ENCODE measurements around the gene KISS1.
A peak's percentile ranks its signal among the peaks of the same experiment; 100 is the strongest.
"Not testable (repeated sequence)": the region's sequence is repeated elsewhere in the genome, so short reads cannot be mapped to it uniquely, and the experiment has no call there.

The KISS1 gene

DNA sequence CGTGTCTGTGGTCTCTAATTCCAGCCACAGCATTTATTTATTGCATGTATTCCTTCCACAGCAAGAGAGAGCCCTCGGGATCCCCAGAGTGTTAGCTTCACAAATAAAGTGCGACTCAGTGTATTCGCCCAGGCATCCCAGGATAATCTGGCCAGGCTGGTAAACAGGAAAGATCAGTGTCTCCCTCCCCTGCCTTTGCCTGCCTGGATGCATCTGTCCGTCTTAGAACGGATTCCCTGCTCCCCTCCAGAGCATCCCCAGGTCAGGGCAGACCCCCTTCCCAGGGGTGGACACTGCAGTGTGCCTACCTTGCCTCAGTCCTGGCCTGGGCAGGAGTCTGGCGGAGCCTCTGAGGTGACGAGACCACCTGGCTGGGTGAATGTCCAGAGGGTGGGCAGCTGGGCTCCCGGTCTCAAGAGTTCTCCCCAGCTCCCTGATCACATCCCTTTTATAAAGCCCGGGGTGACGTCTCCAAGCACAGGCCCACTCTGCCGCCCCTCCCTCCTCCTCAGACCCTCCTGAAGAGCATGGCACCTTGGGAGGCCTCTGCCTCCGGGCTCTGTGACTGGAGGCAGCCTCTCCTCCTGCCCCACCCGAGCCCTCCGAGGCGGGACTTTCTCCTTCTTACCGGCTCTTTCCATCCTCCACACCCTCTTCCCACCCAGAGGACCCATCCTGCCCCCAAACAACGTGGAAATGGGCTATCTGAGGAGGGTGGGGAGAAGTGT, at the start of gene KISS1:
TSS of gene KISS1 (minus strand) at position 424 of the 728 bp plus-strand sequence. CDS start 3,615 bp downstream, outside the sequence.
- no peak for DNase-seq

GRCh38 chr1:204242920-204243319, 46.6 kb upstream of the KISS1 start:
- no peak for DNase-seq

GRCh38 chr1:204241914-204242313, 45.6 kb upstream of the KISS1 start:
- DNase-seq, result no peak

- DNase-seq, result no peak
These were observed 44.8 kb upstream of the KISS1 start for GRCh38 chr1:204241050-204241449.

DNA sequence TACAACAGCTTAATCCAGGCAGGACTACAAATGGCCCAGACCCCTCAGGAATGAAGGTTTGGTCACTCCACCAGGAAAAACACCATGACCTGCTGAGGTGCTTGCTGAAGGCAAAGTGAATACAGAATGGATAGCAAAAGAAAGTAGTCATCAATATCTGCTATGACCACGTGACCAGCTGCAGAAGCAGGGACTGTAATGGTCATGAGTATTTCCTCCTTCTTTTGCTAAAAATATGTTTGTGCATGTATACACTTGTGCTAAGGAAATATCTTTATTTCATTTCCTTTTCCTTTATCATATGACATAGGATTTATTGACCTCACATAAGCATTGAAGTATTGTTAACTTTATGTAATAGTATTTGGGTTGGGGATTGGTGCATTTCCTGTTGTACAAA, 43.9 kb upstream of the KISS1 start:
- no peak for DNase-seq

DNA sequence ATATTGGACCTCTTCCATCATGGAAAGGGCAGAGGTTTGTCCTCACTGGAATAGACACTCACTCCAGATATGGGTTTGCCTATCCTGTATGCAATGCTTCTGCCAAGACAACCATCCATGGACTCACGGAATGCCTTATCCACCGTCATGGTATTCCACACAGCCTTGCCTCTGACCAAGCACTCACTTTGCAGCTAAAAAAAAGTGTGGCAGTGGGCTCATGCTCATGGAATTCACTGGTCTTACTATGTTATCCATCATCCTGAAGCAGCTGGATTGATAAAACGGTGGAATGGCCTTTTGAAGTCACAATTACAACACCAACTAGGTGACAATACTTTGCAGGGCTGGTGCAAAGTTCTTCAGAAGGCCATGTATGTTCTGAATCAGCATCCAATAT, 43.1 kb upstream of the KISS1 start:
- not testable (repeated sequence) for DNase-seq

- DNase-seq, result not testable (repeated sequence)
These were observed 42.2 kb upstream of the KISS1 start for GRCh38 chr1:204238520-204238919.

GRCh38 chr1:204237515-204237914, 41.2 kb upstream of the KISS1 start:
- DNase-seq, result not testable (repeated sequence)

GRCh38 chr1:204232526-204232925, 36.2 kb upstream of the KISS1 start:
- DNase-seq, result no peak

GRCh38 chr1:204230211-204230610, 33.9 kb upstream of the KISS1 start:
- DNase-seq, result no peak

DNA sequence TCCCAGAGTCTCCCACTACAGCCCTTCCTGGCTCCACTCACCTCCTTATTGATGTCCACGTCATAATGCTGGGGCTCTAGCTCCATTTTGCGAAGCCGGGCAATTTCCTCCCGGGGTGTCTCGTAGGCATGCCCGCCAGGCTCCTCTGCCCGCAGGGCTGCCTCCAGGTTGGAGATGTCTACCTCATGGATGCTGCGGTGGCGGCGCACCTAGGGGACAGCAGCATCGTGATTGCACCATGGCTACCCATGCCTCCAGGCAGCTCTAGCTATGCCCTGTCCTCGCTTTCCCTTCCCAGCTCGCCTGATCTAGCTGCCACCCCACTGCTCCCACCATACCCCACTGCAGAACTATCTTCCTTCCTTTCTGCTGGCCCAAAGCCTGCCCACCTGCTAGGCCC, 32.6 kb upstream of the KISS1 start:
- no peak for DNase-seq

DNA sequence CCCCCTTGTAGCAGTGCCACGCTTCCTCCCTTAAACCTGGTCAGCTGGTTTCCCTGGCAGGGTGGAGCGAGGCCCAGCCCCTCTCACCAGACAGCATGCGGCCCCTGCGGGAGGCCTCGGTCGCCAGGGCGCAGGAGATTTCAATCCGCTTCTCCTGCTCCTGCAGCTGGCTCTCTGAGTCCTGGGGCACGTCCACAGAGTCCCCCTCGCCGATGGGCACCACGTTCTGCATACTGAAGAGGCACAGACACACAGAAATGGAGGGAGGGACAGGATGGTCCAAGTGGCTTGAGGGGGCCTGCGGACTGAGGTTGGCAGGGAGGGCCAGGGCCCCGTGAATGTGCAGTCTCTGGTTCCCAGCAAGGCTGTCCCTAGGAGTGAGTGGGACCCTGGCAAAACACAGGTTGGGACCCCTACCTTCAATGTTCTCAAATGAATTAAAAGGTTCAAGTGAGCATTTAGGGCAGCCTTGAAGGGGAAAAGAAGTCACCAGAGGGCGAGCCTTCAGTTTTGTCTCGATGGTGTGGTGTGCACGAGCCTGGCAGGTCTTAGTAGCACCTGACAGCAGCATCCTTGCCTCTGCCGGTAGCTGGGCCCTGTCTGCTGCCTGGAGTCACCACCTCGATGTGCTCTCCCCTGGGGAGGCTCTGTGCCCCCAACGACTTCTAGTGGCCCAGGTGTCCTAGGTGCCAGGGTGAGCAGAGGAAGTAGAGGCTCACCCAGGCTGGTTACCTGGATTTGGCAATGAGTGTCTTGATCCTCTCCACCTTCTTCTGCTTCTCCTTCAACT, 31.9 kb upstream of the KISS1 start:
- no peak for DNase-seq

- no peak for DNase-seq
These were observed 31.1 kb upstream of the KISS1 start for GRCh38 chr1:204227351-204227750.

GRCh38 chr1:204225841-204226735, 29.8 kb upstream of the KISS1 start:
- peak in 1 of 51 donors; percentile 36 for DNase-seq

DNA sequence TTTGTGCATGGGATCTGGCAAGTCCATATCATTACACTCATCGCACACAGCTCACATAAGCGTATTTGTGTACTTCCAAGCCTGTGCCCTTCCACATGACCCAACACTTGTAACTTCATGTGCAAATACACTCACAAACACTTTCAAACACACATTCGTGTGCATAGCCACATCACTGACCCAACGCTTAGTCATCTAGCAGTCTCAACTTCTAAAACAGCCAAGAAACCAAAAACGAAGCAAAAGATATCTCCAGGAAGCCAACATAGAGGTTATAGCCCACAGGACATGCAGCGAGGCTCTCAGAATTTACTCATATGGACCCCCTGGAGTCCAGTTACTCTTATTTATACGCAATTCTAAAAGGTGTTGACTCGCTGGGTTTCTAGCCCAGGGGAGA, 28.4 kb upstream of the KISS1 start:
- DNase-seq, result no peak

DNA sequence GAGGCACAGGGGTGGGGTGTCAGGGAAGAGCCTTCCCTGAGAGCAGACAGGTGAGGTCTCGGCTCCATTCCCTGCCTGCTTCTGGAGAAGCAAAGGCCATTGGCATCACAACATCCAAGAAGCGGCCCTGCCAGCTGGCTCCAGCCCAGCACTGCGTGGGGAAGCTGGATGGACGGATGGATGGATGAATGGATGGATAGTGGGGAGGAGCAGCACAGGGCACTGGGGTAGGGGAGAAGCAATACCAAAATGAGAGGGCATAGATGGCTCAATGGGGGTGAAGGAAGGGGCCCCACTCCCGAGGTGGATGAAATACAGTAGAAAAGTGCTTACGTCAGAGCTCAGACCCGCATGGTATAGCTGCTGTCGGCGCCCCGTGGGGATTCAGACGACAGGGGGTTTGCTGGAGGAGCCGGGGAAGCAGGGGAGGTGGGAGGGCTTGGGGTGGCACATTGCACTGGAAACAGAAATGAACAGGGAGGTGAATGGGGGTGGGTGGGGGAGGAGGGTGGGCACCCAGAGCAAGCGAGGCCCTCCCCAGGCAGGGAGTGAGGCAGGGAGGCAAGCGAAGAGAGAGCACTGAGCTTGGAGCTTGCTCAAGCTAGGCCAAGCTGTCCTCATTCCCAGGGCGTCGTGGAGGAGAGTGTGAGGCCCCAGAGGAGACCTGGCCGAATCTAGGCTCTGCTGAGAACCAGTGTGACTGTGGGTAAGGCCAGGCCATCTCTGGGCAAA, 27.0 kb upstream of the KISS1 start:
- DNase-seq, result peak in 1 of 51 donors; percentile 7

- DNase-seq, result no peak
These were observed 26.4 kb upstream of the KISS1 start for GRCh38 chr1:204222764-204223055.

GRCh38 chr1:204222006-204222763, 25.9 kb upstream of the KISS1 start:
- DNase-seq, result no peak

- DNase-seq, result no peak
These were observed 25.0 kb upstream of the KISS1 start for GRCh38 chr1:204221271-204221670.

- no peak for DNase-seq
These were observed 23.8 kb upstream of the KISS1 start for GRCh38 chr1:204219971-204220616.

Data from hypothalamus (tissue), 51 donors.